AG04450 (cell line): ENCODE data around the gene VSTM2A. TPM values are rescaled to one million over a fixed set of nuclear protein-coding genes. Genes with fewer than 3 reads are reported as not detected.

Experiments used
- CTCF ChIA-PET: fragments of 300-600, 350-600 bp; formaldehyde crosslinking; extraction: SDS; loops from one replicate; lab custom pipeline; 2022; ENCODE audit warnings: antibody characterized with exemption, inconsistent platforms; lab: Charles Lee
- POLR2A ChIA-PET: fragments of 350-600 bp; formaldehyde crosslinking; extraction: SDS; loops from one replicate; lab custom pipeline; 2021; ENCODE audit warnings: antibody characterized with exemption, inconsistent platforms; lab: Yijun Ruan, JAX
- DNase-seq: peaks from one replicate; pipeline ENCODE4 v3.0.0-alpha.2; 2011; ENCODE audit warnings: low read depth, low spot score
- H3K27ac ChIP-seq: one replicate; pipeline ENCODE4 v1.5.1; 2012; ENCODE audit warnings: low read depth, low read length, control low read depth
- H3K27me3 ChIP-seq: one replicate; pipeline ENCODE4 v1.6.0; 2012; ENCODE audit warnings: low read length; ENCODE audit not compliant: control insufficient read depth, insufficient read depth
- H3K4me3 ChIP-seq: 2 replicates; pipeline ENCODE4 v1.5.1; 2011; ENCODE audit warnings: mild to moderate bottlenecking, low read depth, low read length, control low read depth
- H3K9me3 ChIP-seq: 2 replicates; pipeline ENCODE4 v1.5.1; 2012; ENCODE audit warnings: low read length; ENCODE audit not compliant: control insufficient read depth, insufficient read depth
- polyA plus RNA-seq: library from polyadenylated mRNA; depleted of rRNA; stranded (reverse); fragments of >200 nt; gene quantifications from 2 replicates; pipeline ENCODE4 v1.2.3, GENCODE V29; 2011; rRNA removed
- small RNA-seq: library from RNA; depleted of rRNA; stranded (forward); fragments of <200 nt; gene quantifications from one replicate; pipeline ENCODE3, GENCODE V24; 2012; ENCODE audit warnings: low read depth; ENCODE audit not compliant: insufficient read length
- TF ChIP-seq, protein P1 (sequence below): IDR thresholded peaks from 2 replicates; pipeline ENCODE4 v1.5.1; 2011; ENCODE audit warnings: low read depth, low read length, control low read depth, inconsistent platforms

The VSTM2A gene
- polyA plus RNA-seq, 1 experiment: not detected

DNA sequence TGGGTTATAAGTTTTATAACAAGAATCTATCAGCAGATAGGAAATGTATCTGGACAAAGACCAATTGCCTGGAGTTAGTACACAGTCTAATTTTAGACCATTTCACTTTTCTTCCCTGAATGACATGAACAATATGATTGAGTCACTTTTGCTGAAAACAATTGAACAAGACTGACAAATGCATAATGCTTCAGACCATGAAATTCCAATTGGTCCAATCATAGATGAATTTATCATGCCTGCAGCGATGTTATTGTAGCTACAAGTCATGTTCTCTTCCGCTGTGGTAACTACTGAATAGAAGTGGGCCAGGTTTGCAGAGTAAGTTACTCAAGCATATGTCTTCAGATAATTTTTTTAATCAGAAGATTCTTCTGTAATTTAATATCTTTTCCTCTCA is 73.4 kb downstream of the VSTM2A start:
- no peak for DNase-seq
- TF ChIP-seq, protein P1, sequence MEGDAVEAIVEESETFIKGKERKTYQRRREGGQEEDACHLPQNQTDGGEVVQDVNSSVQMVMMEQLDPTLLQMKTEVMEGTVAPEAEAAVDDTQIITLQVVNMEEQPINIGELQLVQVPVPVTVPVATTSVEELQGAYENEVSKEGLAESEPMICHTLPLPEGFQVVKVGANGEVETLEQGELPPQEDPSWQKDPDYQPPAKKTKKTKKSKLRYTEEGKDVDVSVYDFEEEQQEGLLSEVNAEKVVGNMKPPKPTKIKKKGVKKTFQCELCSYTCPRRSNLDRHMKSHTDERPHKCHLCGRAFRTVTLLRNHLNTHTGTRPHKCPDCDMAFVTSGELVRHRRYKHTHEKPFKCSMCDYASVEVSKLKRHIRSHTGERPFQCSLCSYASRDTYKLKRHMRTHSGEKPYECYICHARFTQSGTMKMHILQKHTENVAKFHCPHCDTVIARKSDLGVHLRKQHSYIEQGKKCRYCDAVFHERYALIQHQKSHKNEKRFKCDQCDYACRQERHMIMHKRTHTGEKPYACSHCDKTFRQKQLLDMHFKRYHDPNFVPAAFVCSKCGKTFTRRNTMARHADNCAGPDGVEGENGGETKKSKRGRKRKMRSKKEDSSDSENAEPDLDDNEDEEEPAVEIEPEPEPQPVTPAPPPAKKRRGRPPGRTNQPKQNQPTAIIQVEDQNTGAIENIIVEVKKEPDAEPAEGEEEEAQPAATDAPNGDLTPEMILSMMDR: no peak
- Histone ChIP-seq H3K27me3 (no peaks in the 10 kb centered on the region), H3K27ac (no peak overlapping the region), H3K9me3 (no peaks in the 10 kb centered on the region), H3K4me3 (no peak overlapping the region)
- POLR2A ChIA-PET: no interaction called here
- CTCF ChIA-PET: no interaction called here

Small RNA genes lying within 50 kb of the gene (small RNA-seq; reads per million reads assigned to genes)
- not detected for gene RNU6-1125P

Other genes starting within 250 kb of the VSTM2A start
- 250 and 344 TPM in 2 replicates for gene SEC61G, start 216.8 kb downstream of the VSTM2A start, polyA plus RNA-seq